ENCODE data around the gene APOBEC3A.
"Not testable (repeated sequence)": the region's sequence is repeated elsewhere in the genome, so short reads cannot be mapped to it uniquely, and the experiment has no call there.

APOBEC3A gene

DNA sequence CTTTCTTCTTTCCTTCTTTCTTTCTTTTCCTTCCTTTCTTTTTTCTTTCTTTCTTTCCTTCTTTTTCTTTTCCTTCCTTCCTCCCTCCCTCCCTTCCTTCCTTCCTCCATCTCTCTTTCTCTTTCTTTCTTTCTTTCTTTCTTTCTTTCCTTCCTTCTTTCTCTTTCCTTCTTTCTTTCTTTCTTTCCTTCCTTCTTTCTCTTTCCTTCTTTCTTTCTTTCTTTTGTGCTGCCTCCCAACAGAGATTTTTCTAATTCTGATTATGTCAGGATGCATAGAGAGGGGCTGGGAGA lies 1.2 kb downstream of the APOBEC3A start:
- not testable (repeated sequence) for DNase-seq (ENCODE audit: low spot score)

DNA sequence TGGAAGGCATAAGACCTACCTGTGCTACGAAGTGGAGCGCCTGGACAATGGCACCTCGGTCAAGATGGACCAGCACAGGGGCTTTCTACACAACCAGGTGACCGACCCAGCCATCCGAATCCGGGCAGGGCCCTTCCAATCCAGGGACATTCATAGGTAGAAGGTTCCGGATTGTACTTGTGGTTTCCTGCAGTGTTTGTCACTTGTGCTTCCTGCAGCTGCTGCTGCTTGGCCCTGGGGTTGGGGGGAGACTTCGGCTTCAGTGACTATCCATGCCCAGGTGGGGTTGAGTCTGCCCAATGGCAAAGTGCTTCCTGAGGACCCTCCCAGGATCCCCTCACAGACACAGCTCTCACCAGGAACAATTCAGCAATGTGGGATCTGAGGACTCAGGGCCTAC lies 2.2 kb downstream of the APOBEC3A start:
- DNase-seq (ENCODE audit: low spot score): no peak

DNA sequence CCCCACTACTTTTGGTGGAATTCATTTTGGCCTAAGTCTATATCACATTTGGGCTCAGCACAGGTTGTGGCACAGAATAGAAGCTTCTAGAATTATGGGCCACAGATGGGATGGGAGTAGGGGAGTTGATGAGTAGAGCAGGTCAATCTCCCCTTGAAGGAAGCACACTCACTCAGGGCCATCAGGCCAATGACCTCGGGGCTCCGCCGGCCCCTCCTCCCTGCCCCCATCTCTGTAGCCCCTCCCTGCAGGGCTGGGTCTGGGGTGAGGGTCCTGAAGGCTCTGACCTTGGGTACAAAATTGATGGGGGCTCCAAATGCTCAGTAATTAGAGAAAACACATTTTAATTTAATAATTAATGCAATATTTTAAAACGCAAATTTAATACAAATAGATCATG lies 3.3 kb downstream of the APOBEC3A start:
- not testable (repeated sequence) for DNase-seq (ENCODE audit: low spot score)

DNA sequence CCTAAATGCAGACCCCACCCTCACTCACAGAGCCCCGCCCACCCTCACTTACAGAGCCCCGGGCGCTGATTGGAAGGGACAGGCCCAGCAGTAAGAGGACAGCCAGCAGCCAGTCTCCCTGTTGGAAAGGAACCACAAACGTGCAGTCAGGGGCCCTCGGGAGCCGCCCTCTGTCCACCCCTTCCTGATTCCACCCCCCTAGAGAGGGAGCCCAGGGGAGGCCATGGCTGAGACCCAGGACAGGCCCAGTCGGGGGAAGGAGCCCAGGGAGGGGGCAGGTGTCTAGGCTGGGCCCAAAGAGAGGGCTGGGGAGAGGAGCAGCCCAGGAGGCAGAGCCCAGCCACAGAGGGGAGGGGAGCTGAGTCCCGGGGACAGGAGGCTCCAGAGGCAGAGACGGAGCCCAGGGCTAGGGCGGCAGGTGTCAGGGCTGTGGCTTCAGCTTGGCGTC lies 5.9 kb downstream of the APOBEC3A start:
- not testable (repeated sequence) for DNase-seq (ENCODE audit: low spot score)

DNA sequence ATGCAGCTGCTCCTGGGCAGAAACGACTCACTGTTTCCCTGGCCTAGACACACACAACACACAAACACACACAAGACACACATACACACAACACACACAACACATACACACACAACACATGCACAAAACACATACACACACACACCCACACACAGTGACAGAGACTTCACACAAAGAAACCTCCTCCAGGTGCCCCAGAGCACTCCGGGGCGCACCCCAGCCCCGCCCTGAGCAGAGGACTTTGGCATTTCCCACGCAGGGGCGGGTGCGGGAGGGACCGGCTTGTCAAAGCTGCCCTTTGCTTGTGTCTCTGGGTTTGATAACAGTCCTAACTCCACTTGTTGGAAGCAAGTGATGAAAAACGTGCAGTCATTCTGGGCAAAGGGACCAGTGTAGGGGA lies 6.5 kb downstream of the APOBEC3A start:
- DNase-seq (ENCODE audit: low spot score): no peak

DNA sequence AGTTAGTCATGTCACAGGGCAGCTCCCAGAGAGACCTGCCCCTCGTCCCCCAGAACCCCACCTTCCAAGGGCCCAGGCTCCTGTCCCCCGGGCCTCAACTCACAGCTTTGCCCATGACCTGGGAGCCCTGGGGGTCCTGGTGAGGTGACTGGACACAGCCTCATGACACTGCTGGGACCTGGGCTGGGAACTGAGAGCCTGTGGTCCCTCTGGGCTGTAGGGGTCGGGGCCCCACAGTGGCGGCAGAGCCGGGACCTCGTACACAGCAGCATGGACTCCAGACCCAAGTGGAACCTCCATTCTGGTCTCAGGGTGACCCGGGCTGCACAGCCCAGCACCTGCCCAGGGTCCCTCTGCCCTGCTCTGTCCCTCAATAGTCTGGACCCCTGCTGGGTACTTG lies 6.9 kb downstream of the APOBEC3A start:
- no peak for DNase-seq (ENCODE audit: low spot score)

DNA sequence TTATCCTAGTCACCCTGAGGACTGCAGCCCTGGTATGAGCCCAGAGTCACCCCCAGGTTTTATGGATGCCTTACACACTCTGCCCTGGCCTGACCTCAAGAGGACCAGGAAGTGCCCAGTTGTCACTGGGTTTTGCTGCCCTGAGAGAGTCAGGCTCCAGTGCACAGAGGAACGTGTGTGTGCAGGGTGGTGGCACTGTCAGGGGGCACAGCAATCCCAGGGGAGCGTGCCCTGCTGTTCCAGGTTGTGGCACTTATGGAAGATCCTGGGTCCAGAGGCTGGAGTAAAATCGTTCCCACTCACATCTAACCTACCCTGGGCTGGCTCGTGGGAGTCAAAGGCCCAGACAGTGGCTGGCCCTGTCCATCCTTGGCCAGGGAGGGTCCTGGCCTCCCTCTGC lies 7.6 kb downstream of the APOBEC3A start:
- DNase-seq (ENCODE audit: low spot score): no peak

DNA sequence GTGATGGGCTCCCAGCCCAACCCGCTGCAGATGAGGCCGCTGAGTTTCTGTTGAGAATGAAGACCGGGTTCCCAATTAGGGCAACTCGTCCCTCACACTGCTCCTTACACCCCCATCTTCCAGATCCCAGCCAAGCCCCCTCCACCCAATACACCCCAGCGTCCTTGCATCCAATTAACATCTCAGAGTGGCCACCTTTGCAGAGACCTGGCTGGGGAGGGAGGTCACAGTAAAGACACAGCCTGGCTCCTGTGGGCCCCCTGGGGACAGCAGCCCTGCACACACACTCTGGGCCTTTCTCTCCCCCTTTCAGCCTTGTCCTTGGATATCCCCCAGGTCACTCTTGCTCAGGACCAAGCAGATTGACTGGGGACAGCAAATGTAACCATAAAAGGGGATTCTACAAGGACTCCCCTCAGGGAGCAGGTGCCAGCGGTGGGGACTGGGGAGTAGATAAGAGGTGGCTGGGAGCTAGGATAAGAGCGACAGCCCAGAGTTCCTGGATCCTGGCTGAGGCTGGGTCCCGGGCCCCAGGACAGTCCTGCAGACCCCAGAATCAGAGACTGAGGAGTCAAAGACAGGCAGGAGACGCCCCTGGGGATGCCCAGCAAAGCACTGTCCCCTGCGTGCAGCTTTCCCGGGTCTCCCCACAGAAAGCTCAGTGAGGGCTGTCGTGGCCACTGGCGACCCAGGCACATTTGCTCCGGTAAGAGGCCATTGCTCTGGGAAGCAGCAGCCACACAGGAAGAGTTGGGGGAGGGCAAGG lies 8.4 kb downstream of the APOBEC3A start:
- no peak for DNase-seq (ENCODE audit: low spot score)

DNA sequence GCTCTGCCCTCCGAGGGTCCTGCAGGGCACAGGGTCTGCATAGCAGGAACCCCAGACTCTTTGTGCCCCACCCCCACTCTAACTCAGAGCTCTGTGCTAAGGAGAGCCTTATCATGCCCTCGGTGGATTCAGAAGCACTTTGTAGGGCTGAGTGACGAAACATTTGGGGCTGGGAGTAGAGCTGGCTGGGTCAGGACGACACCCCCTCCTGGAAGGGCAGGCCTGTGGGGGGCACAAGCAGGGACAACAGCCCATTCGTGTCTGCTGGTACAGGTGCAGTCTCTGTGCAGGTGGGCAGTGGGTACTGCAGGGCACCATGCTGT lies 8.9 kb downstream of the APOBEC3A start:
- DNase-seq (ENCODE audit: low spot score): no peak

DNA sequence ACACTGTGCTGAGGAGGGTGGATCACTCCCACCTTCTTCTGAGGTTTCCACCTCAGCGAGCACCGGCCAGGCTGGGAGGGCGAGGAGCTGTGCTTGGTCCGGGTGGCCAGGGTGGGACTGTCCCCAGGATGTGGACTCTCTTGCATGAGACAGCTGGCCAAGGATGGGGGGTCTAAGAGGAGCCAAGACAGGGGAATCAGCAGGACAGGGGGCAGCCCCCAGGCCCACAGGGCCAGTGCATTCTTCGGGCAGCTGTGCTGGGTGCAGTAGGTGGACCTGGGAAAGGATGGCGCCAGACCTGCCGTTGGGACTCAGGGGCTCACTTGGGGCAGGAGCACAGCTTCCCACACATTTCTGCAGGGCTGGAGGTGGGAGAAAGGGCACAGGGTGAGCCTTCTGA lies 9.5 kb downstream of the APOBEC3A start:
- no peak for DNase-seq (ENCODE audit: low spot score)

DNA sequence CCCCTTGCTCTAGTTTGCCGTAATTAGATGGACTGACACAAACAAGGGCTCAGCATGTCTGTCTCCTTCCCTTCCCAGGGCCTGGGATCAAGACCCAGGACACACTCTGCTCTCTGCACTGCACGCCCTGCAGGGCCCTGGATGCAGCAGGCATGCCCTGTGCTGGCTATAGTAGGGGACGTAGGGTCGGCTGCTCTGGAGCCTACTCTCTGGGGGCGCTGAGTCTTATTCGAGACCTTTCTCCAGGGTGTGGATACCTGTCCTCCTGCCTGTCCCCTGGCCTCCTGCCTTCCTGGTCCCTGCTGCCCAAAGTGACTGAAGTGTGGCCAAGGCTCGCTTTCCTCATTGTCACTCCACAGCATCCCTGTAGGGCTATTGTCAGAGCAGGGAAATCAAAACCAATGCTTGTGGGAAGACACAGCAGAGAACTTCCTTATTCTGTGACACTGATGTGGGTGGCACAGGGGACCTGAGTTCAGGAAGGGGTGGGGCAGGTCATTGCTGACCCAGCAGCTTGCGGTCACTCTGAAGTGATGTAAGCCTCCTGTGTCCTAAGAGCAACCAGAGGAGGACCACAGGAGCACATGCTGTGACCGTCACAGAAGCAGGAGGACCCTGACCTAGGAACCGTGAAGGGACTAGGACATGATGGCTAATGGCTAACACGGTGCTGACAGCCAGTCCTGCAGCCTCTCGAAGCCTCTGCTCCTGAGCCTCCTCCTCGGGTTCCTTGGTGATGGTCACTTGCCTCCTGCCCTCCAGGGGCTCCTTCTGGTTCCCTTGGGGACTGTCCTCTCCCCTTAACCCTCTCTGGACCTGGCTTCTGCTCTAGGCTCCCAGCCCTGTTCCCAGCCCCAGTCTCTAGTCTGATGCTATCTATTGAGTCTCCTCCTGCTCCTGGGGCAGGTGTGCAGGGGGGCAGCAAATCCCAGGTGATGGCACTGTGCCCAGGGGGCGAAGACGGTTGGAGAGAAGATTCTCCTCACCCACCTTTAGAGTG lies 10.3 kb downstream of the APOBEC3A start:
- DNase-seq (ENCODE audit: low spot score): no peak

DNA sequence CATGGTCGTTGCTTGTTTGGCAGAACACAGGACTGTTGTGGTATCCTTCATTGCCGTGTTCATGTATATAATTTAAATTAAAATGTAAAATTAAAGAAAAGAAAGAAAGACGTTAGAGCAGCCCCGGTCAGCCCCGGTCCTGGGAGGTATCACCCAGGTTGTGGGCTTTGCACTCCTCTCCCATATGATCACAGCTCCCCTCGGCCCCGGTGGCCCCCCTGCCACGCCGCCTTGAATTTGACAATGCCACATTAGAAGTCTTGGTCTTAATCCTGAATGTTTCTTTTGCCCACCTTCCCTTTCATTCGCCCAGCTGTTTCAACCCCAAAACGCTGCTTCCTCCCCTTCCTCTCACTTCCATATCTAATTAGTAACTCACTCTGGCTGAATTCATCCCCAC lies 11.4 kb downstream of the APOBEC3A start:
- no peak for DNase-seq (ENCODE audit: low spot score)

DNA sequence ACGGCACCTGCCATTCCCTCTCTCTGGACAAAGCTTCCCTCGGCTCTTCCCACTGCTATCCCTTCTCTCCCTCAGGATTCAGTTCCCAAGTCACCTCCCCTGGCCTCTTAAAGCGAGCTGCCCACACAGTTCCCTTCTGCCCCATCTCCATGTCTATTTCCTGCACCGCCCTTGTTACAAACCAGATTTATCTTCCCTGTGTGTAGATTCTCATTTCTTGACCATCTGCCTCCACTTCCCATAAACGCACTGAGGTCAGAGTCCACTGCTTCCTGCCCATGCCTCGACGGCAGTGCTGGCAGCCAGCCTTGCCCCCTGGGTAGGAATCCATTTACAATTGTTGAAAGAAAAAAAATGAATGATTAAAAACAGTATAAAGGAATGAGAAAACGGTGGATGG lies 13.1 kb downstream of the APOBEC3A start:
- no peak for DNase-seq (ENCODE audit: low spot score)

DNA sequence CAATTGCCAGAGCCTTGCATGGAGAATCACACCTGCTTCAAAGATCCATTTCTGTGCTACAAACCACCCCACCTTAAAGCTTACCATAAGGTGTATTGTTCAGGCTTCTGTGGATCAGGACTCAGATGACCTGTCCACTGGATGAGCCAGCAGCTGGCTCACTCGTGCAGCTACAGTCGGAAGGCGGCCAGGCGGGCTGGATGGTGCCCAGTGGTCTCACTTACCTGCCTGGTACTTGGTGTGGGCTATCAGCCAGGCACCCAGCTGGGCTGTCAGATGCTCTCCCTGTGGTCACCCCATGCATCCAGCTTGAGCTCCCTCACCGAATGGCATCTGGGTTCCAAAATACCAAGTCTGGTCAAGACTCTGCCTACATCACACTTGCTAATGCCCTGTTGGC lies 13.8 kb downstream of the APOBEC3A start:
- no peak for DNase-seq (ENCODE audit: low spot score)

DNA sequence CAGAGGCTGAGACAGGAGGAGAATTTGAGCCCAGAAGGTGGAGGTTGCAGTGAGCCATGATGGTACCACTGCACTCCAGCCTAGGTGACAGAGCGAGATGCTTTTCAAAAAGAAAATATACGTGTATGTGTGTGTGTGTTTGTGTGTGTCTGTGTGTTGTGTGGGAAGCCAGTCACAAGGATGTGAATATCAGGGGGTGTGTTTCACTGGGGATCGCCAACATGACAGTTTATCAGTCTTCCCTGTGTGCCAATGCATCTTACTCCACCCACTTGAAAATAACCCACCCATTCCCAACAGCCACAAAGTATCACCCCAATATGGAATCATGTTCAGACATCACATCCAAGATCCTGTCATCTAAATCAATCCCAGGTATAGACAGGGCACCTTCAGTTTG lies 14.4 kb downstream of the APOBEC3A start:
- no peak for DNase-seq (ENCODE audit: low spot score)

DNA sequence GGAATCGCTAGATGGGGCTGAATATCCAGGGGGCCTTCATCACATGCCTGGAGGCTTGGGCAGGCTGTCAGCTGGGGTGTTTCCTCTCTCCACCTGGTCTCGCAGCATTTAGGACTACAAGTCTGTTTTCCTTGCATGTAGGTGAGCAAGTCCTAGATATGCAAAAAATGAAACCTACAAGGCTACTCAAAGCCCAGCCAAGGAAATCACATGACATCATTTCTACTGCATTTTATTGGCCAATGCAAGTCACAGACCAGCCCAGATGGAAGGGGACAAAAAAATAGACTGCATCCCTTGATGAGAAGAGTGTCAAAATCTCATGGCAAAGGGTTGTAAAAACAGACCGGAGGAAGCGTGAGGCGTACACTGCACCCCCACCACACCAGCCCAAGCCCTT lies 15.1 kb downstream of the APOBEC3A start:
- DNase-seq (ENCODE audit: low spot score): no peak

DNA sequence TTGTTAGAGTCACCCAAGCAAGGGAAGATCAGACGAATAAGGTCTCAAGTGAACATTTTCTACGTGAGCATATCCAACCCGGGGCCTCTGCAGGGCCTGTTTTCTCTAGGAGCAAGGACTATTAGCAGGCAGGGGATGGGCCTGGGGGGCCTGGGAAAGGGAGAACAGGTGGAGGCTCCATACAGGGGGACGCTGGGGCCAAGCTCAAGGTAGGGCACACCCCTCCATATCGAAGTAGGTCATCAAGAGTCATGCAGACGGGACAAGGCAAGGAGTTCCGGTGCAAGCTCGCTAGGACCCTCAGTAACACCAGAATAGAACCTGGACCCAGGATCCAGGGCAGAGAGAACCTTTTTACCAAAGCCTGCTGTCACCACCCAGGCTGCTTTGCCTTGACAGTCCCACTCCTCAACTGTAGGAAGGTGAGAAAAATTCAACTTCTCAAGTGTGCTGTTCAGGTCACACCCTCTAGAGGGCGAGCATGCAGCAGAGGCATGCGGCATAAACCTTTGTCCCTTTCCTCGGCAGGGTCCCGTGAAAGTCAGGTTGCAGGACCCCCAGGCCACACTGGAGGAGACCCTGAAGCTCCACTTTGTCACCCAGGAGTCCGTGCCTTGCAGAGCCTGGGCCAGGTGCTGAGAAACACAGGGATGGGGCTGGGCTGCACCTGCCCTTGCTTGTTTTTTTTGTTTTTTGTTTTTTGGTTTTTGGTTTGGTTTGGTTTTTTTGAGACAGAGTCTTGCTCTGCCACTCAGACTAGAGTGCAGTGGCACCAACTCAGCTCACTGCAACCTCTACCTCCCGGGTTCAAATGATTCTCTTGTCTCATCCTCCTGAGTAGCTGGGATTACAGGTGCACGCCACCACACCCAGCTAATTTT lies 16.1 kb downstream of the APOBEC3A start:
- peak; percentile 67 for DNase-seq (ENCODE audit: low spot score)

DNA sequence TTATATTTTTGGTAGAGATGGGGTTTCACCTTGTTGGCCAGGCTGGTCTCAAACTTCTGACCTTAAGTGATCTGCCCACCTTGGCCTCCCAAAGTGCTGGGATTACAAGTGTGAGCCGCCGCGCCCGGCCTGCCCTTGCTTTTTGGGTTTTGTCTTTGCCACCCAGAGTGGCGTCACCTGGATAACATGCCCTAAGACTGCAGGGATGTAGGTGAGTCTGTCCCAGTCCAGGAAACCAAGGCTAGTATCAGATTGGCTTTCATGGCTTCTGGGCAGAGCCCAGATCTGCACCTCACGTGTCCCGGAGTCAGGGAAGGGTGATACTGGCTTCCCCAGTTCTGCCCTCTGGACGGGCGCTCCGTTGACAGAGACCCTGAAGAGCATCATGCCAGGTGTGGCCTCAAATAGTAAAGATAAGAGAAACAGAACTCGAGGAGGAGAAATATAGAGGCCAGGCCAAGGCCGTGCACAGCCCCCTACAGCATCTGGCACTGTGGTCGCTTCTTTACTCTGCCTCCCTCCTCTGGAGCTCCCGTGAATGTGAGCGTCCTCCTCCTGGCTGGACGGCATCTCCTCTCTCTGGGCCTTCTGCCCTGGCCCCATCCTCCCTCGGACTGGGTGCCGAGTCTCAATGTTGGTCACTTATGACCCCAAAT lies 16.9 kb downstream of the APOBEC3A start:
- no peak for DNase-seq (ENCODE audit: low spot score)

DNA sequence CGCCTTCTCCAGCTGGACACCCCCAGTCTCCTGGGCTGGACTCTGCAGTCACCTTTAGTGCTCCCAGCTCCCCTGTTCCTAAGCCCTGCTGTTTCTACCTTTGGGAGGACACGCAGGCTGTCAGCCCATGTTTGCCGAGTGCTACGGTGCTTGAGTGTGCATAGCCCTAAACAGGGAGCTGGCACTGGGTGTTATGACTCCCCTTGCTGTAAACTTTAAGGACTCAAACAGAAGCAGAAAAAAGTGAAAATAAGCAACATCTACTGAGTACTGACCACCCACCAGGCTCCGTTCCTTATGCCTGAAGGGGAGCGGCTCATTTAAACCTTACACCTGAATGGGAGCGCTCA lies 17.4 kb downstream of the APOBEC3A start:
- no peak for DNase-seq (ENCODE audit: low spot score)

DNA sequence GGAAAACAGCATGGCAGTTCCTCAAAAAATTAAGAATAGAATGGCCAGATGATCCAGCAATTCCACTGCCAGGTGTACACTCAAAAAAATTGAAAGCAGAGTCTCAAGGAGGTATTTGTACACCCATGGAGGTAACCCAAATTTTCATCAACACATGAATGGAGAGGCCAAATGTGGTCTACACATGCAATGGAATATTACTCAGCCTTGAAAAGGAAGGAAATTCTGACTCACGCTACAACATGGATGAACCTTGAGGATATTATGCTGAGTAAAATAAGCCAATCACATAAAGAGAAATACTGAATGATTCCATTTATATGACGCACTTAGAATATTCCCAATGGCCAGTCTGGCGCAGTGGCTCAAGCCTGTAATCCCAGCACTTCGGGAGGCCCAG lies 19.9 kb downstream of the APOBEC3A start:
- DNase-seq (ENCODE audit: low spot score): not testable (repeated sequence)

DNA sequence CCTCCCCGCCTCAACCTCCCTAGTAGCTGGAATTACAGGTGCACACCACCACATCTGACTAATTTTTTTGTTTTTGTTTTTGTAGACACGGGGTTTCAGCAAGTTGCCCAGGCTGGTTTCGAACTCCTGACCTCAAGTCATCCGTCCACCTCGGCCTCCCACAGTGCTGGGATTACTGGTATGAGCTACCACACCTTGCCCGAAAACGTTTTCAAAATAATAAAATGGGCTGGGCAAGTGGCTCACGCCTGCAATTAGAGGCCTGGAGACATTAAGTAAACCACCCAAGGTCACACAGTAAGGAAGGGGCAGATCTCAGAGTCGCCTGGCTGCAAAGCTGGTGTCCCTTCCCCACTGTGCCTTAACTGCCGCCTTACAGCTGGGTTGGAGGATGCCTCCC lies 23.2 kb downstream of the APOBEC3A start:
- not testable (repeated sequence) for DNase-seq (ENCODE audit: low spot score)

Data from CD4-positive, alpha-beta T cell treated with Interleukin-2 at 100 ng/mL for 4 hours (primary cell).